SU-DHL-6 (cell line): ENCODE results near the gene SH3TC2.

Experiments used
- EZH2phosphoT487 ChIP-seq: fragments of 200-600 bp; sonication (generic), shearing (Covaris generic); conservative IDR thresholded peaks from 2 replicates; pipeline ENCODE4 v1.6.1; 2018; ENCODE audit warnings: mild to moderate bottlenecking, antibody characterized with exemption, low read length, moderate library complexity, mixed read lengths
- TF ChIP-seq, protein P1 (sequence below): fragments of 200-600 bp; sonication (generic); IDR thresholded peaks from one replicate; pipeline ENCODE4 v1.5.1; 2017; ENCODE audit warnings: antibody characterized with exemption, mild to moderate bottlenecking, low read length, moderate library complexity; ENCODE audit not compliant: insufficient read depth, poor library complexity, severe bottlenecking

DNA sequence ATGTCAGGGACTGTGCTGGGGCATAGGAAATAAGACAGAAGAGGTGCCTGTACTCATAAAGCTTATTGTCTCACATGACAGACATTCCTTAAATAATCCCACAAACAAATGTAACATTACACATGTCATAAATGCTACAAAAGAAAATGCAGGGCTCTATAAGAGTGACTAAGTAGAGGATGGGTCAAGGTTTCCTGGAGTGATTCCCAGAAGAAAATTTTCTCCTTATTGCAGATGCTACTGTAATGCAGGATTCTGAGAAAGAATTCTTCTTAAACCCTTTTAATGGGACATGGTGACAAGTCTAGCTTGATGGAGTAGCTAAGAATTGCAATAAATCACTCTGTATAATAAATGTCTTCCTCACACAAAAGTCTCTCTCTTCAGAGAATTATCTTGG is 55.7 kb downstream of the SH3TC2 start:
- TF ChIP-seq, protein P1, sequence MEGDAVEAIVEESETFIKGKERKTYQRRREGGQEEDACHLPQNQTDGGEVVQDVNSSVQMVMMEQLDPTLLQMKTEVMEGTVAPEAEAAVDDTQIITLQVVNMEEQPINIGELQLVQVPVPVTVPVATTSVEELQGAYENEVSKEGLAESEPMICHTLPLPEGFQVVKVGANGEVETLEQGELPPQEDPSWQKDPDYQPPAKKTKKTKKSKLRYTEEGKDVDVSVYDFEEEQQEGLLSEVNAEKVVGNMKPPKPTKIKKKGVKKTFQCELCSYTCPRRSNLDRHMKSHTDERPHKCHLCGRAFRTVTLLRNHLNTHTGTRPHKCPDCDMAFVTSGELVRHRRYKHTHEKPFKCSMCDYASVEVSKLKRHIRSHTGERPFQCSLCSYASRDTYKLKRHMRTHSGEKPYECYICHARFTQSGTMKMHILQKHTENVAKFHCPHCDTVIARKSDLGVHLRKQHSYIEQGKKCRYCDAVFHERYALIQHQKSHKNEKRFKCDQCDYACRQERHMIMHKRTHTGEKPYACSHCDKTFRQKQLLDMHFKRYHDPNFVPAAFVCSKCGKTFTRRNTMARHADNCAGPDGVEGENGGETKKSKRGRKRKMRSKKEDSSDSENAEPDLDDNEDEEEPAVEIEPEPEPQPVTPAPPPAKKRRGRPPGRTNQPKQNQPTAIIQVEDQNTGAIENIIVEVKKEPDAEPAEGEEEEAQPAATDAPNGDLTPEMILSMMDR: no peak
- TF ChIP-seq EZH2phosphoT487: no peak
